CD4-positive, alpha-beta T cell (primary cell): ENCODE measurements around the gene FGFR1OP2. TPM values are rescaled to one million over a fixed set of nuclear protein-coding genes. Genes with fewer than 3 reads are reported as not detected.
"Not testable (repeated sequence)": the region's sequence is repeated elsewhere in the genome, so short reads cannot be mapped to it uniquely, and the experiment has no call there.

ENCODE experiments used
- ATAC-seq: fragments of 200-7000 bp; cut with Tn5 transposase; one replicate; pipeline ENCODE4 v1.10.0; 2022; ENCODE audit warnings: mild to moderate bottlenecking; ENCODE audit not compliant: poor library complexity
- CTCF ChIA-PET: fragments of 350-600 bp; sonication (Branson Sonifier 250); formaldehyde crosslinking; loops from one replicate; lab custom pipeline; 2021; ENCODE audit warnings: antibody characterized with exemption, inconsistent platforms; lab: Charles Lee
- POLR2A ChIA-PET: fragments of 350-600 bp; sonication (Branson Sonifier 250); formaldehyde crosslinking; loops from one replicate; lab custom pipeline; 2021; ENCODE audit warnings: antibody characterized with exemption, inconsistent platforms; lab: Charles Lee
- DNase-seq, 14 experiments: peaks; one replicate each; pipeline ENCODE4 v3.0.0-alpha.2; 2013 to 2020; ENCODE audit warnings: mixed read lengths in 2 of 14
- H3K27ac ChIP-seq, 2 donors: one replicate each; pipeline versions ENCODE4 v1.5.1 to v1.7.0; 2013; ENCODE audit warnings: low read length in 2 of 2, low read depth in 1 of 2, mild to moderate bottlenecking in 1 of 2
- H3K27me3 ChIP-seq, 2 experiments: 1 replicate in 1 of 2; 2 replicates in 1 of 2; pipeline versions ENCODE4 v1.6.1 to v1.7.0; 2013; ENCODE audit warnings: low read length in 2 of 2, control low read depth in 1 of 2, mild to moderate bottlenecking in 1 of 2, moderate library complexity in 1 of 2; ENCODE audit not compliant: insufficient read depth in 2 of 2, control insufficient read depth in 1 of 2
- H3K36me3 ChIP-seq: one replicate; pipeline ENCODE4 v1.6.1; 2013; ENCODE audit warnings: low read length, control low read depth; ENCODE audit not compliant: insufficient read depth
- H3K4me1 ChIP-seq: one replicate; pipeline ENCODE4 v1.6.1; 2013; ENCODE audit warnings: low read length, control low read depth; ENCODE audit not compliant: insufficient read depth
- H3K4me3 ChIP-seq: one replicate; pipeline ENCODE4 v1.5.1; 2013; ENCODE audit warnings: mild to moderate bottlenecking, low read length, moderate library complexity
- H3K9me3 ChIP-seq, 2 experiments: 1 replicate in 1 of 2; 2 replicates in 1 of 2; pipeline versions ENCODE4 v1.6.1 to v1.7.0; 2013; ENCODE audit warnings: low read length in 2 of 2, mild to moderate bottlenecking in 2 of 2, control low read depth in 1 of 2, moderate library complexity in 1 of 2; ENCODE audit not compliant: control insufficient read depth in 1 of 2, insufficient read depth in 1 of 2
- H3K27ac Mint-ChIP-seq: one replicate; pipeline ENCODE4 v1.8.0; 2020; ENCODE audit warnings: mixed read lengths
- H3K27me3 Mint-ChIP-seq: one replicate; pipeline ENCODE4 v1.8.0; 2021; ENCODE audit warnings: mixed read lengths
- H3K36me3 Mint-ChIP-seq: one replicate; pipeline ENCODE4 v1.8.0; 2021; ENCODE audit warnings: low read depth, mixed read lengths
- H3K4me1 Mint-ChIP-seq: one replicate; pipeline ENCODE4 v1.8.0; 2021; ENCODE audit warnings: low read depth, mixed read lengths
- H3K4me3 Mint-ChIP-seq: one replicate; pipeline ENCODE4 v1.8.0; 2020; ENCODE audit warnings: mild to moderate bottlenecking, mixed read lengths
- H3K9me3 Mint-ChIP-seq: one replicate; pipeline ENCODE4 v1.8.0; 2020; ENCODE audit warnings: mixed read lengths
- CTCF ChIP-seq: fragments of 200-600 bp; IDR thresholded peaks from one replicate; pipeline ENCODE4 v1.8.0; 2022; ENCODE audit warnings: antibody characterized with exemption, mild to moderate bottlenecking
- intact Hi-C, 2 experiments: fragments of 100-400 bp; cut with DNase I in 1 of 2; cut with micrococcal nuclease in 1 of 2; formaldehyde crosslinking; loops; one replicate each; pipeline versions ENCODE4 v1.15.1 to v1.9.0; 2023 to 2025; cut with DNase I, micrococcal nuclease
- total RNA-seq, 174 experiments: library from RNA in 2 of 174; stranded (reverse) in 2 of 174; gene quantifications; one replicate each; pipeline ENCODE4 v1.2.3 and lab custom pipeline; 2021 to 2026

The FGFR1OP2 gene
- total RNA-seq, 2 experiments from 2014 or later = 44.8 to 46.8 TPM

- DNase-seq (no peak), ATAC-seq (no peak)
- H3K27me3 ChIP-seq = no peaks in the 10 kb centered on the region
- Mint-ChIP-seq H3K4me1 (no peaks in the 10 kb centered on the region), H3K27me3 (no peaks in the 10 kb centered on the region), H3K36me3 (peaks cover 26% of the 10 kb centered on the region), H3K4me3 (no peak overlapping the region), H3K27ac (no peak overlapping the region), H3K9me3 (no peaks in the 10 kb centered on the region)
- H3K27ac ChIP-seq = no peak overlapping the region
- no peak overlapping the region for H3K4me3 ChIP-seq
- H3K36me3 ChIP-seq = peaks cover 6% of the 10 kb centered on the region
- TF ChIP-seq CTCF = no peak
- no peaks in the 10 kb centered on the region for H3K4me1 ChIP-seq
- POLR2A ChIA-PET = no interaction called here
- H3K9me3 ChIP-seq = no peaks in the 10 kb centered on the region
- intact Hi-C loops = no loop called here
- CTCF ChIA-PET = no interaction called here
Observed at GRCh38 chr12:26895672-26896071, 42.6 kb upstream of the FGFR1OP2 start.

- peaks cover 6% of the 10 kb centered on the region for H3K36me3 ChIP-seq
- H3K27me3 ChIP-seq = no peaks in the 10 kb centered on the region
- H3K9me3 ChIP-seq = no peaks in the 10 kb centered on the region
- DNase-seq (no peak), ATAC-seq (no peak)
- peaks cover 38% of the 10 kb centered on the region for H3K36me3 Mint-ChIP-seq
- intact Hi-C loops = no loop called here
- no peak overlapping the region for H3K4me3 ChIP-seq
- no peak for TF ChIP-seq CTCF
- ChIA-PET CTCF (interaction anchor here (0.5 to 2.6 kb wide), 2 partner anchors 12 to 1563 kb away, joined by 3 to 7 read pairs; no protein-coding TSS in a partner anchor), POLR2A (interaction anchor here (0.6 to 1.0 kb wide), 2 partner anchors 12 to 341 kb away, joined by 3 to 4 read pairs; no protein-coding TSS in a partner anchor)
- H3K27ac Mint-ChIP-seq = no peak overlapping the region
- H3K9me3 Mint-ChIP-seq = peaks cover 2% of the 10 kb centered on the region
- H3K4me1 Mint-ChIP-seq = no peaks in the 10 kb centered on the region
- no peaks in the 10 kb centered on the region for H3K4me1 ChIP-seq
- H3K27me3 Mint-ChIP-seq = no peaks in the 10 kb centered on the region
- no peak overlapping the region for H3K4me3 Mint-ChIP-seq
- H3K27ac ChIP-seq = no peak overlapping the region
Observed at GRCh38 chr12:26896913-26897312, 41.4 kb upstream of the FGFR1OP2 start.

GRCh38 chr12:26903396-26903795 is 34.9 kb upstream of the FGFR1OP2 start:
- peaks cover 95% of the 10 kb centered on the region for H3K36me3 Mint-ChIP-seq
- H3K4me1 ChIP-seq, H3K27me3 ChIP-seq, H3K4me1 Mint-ChIP-seq, H3K27ac ChIP-seq, H3K9me3 Mint-ChIP-seq, H3K27ac Mint-ChIP-seq, H3K4me3 Mint-ChIP-seq, ATAC-seq, POLR2A ChIA-PET, CTCF ChIA-PET, intact Hi-C loops, H3K4me3 ChIP-seq, H3K27me3 Mint-ChIP-seq, DNase-seq, H3K9me3 ChIP-seq: not testable (repeated sequence)
- H3K36me3 ChIP-seq = peaks cover 37% of the 10 kb centered on the region

- no peaks in the 10 kb centered on the region for H3K9me3 ChIP-seq
- Mint-ChIP-seq H3K9me3 (peaks cover 1% of the 10 kb centered on the region), H3K36me3 (peaks cover 93% of the 10 kb centered on the region), H3K4me3 (no peak overlapping the region), H3K27ac (peak overlapping the region; percentile 27), H3K27me3 (no peaks in the 10 kb centered on the region), H3K4me1 (peaks cover 3% of the 10 kb centered on the region)
- ATAC-seq (no peak), DNase-seq (no peak)
- H3K4me3 ChIP-seq = no peak overlapping the region
- CTCF ChIA-PET = no interaction called here
- H3K27ac ChIP-seq = no peak overlapping the region
- H3K4me1 ChIP-seq = no peaks in the 10 kb centered on the region
- intact Hi-C loops = no loop called here
- no peak for TF ChIP-seq CTCF
- POLR2A ChIA-PET = no interaction called here
- no peaks in the 10 kb centered on the region for H3K27me3 ChIP-seq
- peaks cover 56% of the 10 kb centered on the region for H3K36me3 ChIP-seq
Observed at GRCh38 chr12:26906024-26906423, 32.2 kb upstream of the FGFR1OP2 start.
